Suppressor macrophage (primary cell): ENCODE data around the gene ZHX3.

Source experiments
- DNase-seq, 4 experiments: peaks; one replicate each; pipeline ENCODE4 v3.0.0-alpha.2; 2020 to 2022

Gene ZHX3

DNA sequence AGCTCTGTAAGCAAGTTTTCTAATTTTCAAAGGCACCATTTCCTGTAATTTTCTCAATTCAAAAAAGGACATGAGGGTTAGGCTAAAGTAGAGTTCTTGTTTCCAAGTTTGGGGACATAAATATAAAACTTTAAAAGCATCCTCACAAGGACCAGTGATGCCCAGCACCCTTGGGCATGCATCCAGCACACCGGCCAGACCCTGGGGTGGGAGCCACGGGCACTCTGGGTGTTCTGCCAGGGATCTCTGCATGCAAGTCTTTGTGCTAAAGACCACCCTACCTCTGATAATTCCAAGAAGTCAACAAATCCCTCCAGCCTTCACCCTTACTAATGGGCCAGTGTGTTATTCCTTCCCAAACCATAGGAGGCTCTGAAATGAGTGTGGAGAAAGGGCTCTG is 133.7 kb downstream of the ZHX3 start:
- DNase-seq = no peak

DNA sequence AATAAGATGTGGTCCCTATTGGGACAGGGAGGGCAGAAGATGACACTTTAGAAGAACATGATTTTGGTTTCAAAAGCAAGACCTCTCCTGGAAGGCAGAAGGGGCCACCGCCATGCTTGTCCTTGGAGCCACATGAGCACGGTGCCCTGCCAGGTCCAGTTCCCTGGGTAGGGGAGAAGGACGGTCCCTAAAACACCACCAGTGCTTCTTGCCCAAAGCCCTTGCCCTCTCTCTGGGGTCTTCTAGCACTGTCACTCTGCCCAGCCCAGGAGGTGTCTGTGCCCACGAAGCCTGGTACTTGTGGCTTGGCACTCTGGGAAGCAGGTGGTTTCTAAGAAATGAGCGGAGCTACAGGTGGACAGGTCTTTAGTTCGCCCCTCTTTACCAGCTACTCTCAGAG is 134.1 kb downstream of the ZHX3 start:
- DNase-seq = no peak

DNA sequence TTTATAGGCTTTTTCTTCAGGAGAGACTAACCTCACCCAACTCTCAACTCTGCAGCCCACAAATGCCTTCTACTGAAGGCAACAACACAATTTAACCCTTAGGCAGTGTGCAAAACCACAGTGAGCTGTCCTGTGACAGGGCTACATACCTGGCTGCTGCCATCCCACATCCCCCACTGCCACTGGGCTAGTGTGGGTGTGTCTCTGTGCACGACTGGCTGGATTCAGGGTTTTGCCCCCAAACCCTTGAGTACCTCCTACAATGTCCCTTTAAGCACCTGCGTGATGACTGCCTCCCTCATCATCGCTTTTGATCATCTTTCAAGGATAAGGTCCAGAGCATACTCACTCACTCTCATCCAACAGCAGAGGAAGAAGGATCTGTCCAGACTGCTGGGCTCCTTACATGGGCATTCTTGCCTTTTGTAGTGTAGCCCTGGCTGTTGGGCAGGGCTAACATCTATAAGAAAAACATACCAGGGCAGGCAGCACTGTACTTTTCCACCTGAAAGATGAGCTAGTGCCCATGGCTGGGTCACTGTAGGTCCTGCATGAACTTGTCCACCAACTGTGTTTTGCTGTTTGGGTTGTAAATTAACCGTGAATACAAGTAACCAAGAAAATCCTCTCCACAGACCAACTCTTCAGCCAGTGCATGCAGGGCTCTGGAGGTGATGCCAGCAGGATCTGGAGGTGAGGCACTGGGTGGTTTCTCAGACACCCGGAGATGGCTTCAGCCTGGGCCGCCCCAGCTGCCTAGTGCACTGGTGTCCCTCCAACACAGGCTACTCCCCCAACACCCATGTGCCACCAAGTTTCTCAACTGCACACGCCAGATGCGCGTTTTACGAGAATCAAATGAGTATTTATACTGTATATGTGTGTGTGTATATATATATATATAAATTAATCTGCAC is 135.0 kb downstream of the ZHX3 start:
- DNase-seq = no peak

DNA sequence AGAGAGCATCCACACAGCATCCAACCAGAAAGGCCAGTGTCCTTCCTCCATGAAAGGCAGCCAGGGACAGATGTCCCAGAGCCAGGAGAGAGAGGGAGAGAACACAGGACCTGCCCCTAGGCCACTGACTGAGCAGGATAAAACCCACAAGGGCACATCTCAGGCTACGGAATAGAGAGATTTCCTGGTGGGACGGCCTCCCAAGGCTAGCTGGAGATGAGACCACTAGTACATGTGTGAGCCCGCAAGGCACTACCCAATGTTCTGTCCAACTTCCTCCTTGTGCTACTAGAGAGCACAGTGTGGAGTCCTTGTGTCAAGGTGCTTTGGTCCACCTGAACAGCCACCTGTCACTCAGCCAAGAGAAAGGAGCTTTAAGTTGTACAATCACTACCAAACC is 136.0 kb downstream of the ZHX3 start:
- no peak for DNase-seq

DNA sequence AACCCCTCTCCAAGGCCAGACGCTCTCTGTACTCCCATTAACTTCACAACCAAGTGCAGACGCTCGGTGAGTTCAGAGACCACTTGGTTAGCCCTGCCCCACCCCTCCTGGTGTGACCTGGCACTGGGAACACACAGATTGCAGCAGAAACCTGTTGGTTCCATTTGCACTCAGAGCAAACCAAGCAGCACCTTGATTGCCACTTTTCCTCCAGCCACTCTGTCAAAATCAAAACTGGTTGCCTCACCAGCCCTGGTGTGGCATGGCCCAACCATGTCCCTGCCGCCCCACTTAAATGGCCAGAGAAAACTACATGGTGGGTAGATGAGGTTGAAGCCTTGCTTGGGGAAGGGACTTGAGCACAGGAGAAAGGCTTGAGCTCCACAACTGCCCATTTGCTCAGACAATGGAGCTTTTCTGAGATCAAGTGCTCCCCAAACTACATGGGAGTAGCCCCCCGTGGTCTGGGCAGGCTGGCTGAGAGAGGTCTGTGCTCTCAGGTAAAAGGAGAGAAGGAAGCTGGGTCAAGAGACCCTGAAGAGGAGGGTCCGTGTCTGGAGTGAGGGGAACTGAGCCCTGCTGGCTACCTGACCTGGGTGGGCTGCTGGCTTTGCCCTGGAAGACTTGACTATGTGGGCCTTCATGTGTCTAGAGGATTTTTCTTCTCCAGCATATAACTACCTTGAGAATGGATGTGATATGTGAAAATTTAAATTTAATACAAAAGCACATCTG is 136.8 kb downstream of the ZHX3 start:
- DNase-seq = no peak

DNA sequence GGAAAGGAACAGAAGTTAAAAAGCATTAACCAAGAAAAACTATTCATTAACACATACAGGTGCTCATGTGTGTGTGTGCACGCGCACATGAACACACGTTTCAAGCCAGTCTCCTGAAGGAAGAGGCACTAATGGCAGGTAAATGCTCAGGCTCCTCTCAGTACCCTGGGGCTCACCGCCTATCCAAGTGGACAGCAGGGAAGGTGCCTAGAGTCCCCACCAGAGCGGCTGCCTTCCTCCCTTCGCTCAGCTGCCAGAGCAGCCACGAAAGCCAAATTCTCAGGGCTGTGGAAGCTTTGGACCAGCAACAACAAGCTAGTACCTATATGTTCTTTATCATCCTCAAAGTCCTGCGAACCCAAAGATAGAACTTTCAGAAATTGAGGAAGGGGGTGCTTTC is 137.6 kb downstream of the ZHX3 start:
- no peak for DNase-seq

DNA sequence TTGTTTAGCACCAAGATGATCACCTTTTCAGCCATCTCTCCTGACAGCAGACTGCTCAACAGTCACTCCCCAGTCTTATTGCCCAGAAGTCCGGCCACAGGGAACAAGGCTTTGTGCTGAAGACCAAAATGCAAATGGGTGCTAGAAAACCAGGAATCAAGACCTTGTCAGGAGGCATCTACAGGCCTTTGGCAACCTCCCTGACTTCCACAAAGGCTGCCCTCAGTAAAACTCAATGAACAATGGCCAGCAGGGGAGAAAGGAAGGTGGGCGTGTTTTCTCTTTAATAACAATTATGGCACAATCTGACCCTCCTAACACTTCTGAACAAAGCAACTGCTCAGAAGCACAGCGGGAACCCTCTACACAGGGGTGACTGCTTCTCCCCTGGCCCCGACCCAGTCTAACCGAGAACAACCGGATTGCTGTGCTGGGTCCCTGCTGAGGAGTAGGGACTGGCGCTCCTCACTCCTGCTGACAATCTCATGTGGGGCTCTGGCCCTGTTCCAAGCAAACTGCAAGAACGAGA is 138.6 kb downstream of the ZHX3 start:
- no peak for DNase-seq

DNA sequence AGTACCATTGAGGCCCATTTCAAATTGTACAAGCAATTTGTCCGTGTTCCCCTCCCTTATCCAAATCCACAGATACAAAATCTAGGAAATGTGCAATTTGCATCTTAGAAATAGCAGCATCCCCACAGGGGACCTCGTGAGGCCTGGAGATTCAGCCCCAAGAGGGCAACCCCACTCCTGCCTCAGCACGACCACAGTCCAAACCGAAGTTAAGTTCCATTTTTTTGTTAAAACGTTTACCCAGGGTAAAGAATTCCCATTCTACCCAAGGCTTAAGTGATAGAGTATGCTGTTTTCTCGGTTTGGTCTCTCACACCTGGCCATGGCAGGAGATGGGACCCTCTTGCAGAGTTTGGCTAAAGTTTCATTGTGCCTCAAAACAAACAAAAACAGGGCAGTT is 139.0 kb downstream of the ZHX3 start:
- DNase-seq = no peak

DNA sequence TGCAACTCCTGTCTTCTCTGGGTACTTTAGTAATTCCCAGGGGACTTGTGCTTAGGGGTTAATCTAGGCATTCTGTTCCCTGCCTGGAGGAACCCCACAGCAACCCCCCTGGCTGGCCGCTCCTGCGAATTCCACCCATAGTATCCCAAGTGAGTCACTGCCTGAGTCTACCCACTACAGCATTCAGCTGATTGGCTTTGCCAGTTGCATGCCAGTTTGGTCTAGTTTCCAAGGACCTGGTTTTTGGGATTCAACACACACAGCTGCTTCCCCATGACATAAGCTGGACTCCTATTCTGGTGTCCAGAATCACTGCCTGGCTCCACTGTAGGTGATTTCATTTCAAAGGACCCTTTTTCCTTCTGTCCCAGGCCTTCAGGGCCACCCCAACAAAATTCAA is 139.9 kb downstream of the ZHX3 start:
- DNase-seq = no peak

DNA sequence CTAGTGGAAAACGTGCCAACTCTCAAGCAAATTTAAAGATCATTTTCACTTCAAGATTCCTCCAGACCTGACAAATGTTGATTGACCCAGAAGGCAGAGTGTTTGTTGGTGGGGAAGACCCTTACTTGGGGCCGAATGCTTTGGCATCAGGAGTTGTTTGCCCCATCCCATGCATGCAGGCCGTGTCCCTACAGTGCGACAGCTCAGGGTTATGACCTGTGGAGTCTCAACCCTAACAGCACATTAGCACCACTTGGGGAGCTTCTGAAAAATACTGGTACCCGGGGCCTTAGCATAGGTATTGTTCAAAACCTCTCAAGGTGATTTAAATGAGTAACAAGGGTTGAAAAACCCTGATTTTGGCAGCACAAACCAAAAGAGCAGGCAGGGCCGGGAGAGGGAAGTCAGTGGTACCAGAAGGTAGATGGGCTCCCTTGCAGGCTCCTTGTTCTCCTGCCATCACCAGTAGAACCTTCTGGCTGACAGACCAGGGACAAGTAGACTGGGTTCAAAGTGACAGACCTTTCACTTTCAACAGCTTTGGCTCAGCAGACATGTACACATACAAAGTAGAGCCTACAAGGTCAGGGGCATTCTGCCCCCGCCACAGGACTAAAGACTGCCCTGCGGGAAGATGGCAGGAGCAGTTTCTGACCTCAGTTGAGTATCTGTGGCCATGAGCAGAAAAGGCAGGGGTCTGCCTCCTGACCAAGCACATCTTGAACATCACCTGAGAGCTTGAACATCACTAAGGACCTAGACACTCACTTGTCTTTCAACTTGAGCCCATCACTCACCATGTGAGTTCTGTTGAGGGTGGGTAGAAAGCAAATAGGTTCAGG is 140.6 kb downstream of the ZHX3 start:
- no peak for DNase-seq

DNA sequence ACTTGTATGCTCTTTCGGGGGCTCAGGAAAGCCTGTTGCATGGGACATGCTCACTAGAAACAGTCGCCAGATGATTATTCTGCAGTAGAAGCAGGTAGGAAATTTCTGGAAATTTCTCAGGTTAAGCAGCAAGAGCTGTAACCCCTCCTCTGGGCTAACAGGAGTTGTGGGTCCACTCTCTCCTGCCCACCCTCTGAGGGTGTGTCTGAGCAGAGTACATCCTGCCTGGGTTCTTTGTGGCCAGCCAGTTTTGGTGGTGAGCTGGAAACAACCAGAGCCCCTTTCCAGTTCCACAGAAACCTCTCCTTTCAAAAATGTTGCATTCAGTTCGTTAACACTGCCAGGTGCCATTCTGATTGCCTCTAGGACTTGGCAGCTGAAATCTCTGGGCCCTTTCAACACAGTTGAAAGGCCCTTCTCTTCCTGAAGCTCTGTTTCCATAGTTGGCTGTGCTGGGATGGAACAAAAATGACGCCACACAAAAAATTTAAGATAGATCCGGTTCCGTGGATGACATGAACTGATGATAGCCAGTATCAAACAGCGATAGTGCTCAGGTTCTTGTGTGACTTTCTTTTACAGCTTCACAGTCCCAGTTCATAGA is 141.7 kb downstream of the ZHX3 start:
- DNase-seq = no peak

DNA sequence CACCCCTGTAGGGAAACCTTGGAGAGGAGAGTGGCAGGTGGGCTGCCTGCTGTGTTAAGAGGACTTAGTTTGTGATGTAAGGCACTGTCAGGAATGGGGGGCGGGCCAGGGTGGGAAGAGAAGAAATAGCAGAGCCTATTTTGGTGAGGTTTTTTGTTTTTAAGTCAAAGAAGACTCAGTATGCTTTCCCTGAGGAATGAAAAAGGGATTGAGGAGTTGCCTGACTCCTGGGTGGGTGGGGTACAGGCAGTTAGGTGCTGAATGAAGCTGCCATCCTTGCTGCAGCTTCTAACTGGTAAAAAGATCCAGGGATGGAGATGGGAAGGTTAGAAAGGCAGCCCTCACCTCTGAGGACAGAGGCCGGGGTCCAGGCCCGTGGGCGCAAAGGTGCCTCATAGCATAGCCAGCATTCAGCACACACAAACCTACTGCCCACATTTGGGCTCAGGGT is 142.3 kb downstream of the ZHX3 start:
- DNase-seq = no peak

DNA sequence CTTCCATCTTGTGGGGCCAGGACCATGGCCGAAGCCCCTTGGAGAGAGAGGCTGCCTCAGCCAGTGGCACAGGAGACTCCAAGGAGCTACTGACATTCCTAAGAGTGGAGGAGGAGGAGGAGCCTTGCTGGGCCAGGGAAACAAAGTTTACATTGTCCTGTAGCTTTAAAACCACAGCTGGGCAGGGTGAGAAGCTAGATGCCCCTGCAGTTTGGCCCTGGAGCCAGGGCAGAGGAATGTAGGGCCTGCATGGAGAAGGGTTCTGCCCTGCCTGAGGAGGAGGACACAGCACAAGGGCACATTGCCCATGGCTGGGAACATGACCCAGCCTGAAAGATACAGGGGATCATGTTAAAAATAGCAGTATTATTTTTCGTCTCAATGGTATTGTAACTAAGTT is 142.7 kb downstream of the ZHX3 start:
- no peak for DNase-seq

DNA sequence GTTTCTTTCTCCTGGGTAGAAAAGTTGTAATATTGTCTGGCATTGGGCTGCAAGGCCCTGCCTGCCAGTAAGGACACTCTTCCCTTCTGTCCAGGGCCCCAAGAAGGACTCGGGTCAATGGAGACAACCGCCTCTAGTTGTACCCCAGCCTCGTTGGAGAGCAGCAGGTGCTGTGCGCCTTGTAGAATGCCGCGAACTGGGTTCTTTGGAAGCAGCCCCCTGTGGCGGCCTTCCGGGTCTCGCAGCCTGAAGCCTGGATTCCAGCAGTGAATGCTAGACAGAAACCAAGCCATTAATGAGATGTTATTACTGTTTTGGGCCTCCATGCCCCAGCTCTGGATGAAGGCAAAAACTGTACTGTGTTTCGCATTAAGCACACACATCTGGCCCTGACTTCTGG is 143.2 kb downstream of the ZHX3 start:
- no peak for DNase-seq

DNA sequence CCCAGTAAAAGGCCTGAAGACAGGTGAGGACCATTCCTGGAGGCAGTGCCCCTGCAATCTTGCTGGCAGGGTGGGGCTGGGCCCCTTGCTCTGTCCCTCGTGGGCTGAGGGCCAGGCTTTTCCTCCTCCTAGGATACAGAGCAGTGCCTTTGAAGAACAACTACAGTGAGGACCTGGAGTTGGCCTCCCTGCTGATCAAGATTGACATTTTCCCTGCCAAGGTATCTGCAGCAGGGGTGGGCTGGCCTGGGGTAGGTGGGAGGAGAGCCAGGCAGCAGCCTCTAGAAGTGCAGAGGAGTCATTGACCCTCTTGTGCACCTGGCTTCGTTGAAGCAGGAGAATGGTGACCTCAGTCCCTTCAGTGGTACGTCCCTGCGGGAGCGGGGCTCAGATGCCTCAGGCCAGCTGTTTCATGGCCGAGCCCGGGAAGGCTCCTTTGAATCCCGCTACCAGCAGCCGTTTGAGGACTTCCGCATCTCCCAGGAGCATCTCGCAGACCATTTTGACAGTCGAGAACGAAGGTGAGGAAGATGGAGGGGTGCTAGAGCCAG is 143.7 kb downstream of the ZHX3 start:
- DNase-seq = no peak

DNA sequence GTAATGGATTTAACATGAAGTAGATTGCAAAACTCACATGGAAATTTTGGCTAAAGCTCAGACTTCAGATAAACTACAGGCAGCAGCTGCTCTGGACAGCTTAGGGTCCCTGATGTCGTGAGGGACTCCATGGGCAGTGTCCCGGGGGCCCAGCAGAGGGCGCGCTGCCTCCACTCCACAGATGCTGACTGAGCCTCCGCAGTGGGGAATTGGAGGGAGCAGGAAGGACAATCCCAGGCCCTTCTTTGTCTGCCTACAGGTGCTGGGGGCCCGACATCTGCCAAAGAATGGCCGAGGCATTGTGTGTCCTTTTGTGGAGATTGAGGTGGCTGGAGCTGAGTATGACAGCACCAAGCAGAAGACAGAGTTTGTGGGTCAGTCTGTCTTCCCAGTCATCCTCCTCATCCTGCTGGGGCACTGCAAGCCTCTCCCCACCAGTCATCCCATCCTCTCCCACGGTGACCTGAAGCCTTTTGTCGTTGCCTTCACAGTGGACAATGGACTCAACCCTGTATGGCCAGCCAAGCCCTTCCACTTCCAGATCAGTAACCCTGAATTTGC is 144.3 kb downstream of the ZHX3 start:
- peak; percentile 61 to 83 (median 80) for DNase-seq

DNA sequence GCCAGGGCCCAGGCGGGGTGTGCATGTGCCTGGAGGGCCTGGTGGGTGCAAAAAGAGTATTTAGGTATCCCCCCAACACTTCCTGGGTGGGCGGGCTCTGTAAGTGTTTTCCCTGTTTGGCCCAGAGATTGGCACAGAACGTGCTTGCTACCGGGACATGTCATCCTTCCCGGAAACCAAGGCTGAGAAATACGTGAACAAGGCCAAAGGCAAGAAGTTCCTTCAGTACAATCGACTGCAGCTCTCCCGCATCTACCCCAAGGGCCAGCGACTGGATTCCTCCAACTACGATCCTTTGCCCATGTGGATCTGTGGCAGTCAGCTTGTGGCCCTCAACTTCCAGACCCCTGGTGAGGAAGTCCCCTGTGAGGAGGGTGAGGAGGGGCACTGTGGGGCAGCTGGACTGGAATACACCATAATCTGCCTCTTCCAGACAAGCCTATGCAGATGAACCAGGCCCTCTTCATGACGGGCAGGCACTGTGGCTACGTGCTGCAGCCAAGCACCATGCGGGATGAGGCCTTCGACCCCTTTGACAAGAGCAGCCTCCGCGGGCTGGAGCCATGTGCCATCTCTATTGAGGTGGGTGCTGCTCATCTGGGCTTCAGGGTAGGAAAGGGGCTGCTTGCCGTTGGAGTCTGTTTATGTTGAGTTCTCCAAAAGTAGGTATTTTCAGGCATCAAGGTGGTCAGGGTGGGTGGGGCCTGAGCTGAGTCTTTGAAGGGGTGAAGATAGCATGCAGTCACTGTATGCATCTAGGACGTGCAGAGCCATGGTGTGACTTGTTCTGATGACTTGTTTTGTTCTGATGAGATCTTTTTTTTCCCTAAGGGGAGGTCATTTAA is 145.0 kb downstream of the ZHX3 start:
- DNase-seq = peak in 1 of 4 experiments; percentile 1

DNA sequence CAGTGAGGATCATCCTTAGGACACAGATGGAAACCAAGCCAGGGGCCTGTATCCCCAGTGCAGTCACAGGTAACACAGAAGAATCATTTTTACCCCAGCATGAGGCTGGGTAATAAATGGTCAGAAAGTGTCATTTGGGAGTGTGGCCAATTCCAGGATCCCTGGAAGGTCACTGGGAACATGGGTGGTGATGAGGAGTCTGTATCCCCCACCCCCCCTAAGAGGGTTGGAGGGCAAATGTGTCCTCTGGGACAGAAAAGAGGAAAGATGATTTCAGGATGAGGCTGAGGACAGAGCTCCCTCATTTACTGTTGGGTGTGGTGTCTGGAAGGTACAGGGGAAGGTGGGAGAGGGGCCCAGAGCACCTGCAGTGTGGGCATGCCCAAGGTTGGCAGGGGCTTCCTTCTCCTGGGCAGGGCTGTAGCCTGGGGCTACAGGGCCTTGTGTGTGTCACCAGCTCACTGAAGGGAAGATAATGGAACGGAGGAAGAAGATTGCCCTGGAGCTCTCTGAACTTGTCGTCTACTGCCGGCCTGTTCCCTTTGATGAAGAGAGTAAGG is 145.7 kb downstream of the ZHX3 start:
- DNase-seq = no peak

DNA sequence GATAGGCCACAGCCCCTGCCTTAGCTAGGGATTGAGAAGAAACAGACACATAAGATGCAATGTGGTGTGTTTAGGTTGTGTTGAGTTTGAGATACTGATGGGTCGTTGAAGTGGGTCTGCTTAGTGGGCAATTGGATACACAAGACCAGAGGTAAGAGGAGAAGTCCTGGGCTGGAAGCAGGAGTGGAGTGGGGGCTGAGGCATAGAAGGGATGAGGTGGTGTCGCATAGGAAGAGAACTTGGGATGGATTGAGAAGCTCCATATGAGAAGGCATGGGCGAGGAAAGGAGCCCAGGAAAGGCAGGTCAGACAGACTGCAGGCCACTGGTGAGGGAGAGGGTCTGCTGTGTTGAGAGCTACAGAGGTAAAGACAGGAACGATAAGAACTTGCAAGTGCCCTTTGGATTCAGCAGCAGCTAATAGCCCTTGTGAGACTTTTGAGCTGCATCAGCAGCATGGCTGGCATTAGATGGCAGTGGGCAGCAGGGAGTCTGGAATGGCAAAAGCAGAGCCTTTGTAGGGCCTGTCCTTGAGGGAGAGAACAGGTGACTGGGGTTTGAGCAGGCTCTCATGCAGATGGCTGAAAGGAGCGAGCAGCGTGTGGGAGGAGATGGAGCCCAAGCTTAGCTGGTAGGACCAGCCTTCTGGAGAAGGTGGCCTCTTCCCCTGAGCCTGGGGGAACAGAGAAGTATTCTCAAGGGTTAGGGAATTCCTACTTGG is 147.0 kb downstream of the ZHX3 start:
- DNase-seq = no peak
